HL-60/S4 treated with phorbol 12-myristate 13-acetate at 8.2 ng/mL for 4 days and 3 days (cell line): ENCODE data around the gene CEP290.

ENCODE experiments used
- in situ Hi-C: fragments of 300-500 bp; cut with MboI; formaldehyde crosslinking; loops from 2 replicates; pipeline ENCODE4 v1.15.0; 2022; ENCODE audit warnings: low sequenced_read_pairs

The CEP290 gene

DNA sequence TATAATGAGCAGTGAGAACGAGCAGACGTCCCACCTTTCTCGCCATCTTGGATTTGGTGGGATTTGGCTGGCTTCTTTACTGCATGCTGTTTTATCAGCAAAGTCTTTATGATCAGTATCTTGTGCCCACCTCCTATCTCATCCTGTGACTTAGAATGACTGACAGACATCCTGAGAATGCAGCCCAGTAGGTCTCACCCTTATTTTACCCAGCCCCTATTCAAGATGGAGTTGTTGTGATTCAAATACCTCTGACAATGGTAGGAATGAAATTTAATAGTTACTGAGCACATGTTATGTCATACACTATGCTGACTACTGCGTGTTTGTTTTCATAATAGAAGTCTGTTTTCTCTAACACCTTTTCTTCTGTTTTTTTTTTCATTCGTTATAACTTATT, 2.1 kb upstream of the CEP290 start:
- in situ Hi-C loops: loop anchor here (25.0 kb wide), 2 partner anchors 843 to 1368 kb away; partner anchors contain the start of gene GALNT4

DNA sequence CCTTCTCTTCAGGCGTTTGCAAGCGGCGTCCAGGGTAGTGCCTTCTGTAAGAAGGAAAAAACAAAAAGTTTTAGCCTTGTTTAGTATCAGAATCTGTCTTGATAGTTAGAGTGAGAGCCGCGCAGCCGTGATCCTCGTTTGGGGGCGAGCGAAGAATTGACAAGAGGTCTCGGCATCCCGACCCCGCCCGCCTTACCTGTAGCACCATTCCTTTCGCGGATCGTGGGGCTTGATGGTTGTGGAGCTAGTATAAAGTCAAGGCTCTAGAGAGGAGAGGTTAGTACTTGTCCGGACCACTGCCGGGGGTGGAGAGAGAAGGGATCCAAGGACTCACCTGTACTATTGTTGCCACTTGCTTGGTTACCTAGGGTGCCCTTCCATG, 713 bp upstream of the CEP290 start:
- in situ Hi-C loops: loop anchor here (25.0 kb wide), 2 partner anchors 845 to 1370 kb away; partner anchors contain the start of gene GALNT4

DNA sequence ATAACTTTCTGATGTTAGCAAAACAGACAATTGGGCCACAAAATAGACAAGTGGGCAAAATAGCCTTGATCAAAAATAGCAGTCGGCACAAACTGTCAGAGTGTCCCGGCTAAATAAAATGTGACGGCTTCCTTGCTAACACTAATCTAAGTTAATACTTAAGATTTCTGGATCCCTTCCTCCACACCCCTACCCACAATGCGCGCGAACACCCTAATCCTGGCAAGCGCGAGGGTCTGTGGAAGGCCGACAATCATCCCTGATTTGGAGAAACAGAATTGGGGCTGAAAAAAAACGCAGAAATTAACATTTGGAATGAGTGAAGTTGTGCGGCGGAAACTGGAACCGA, 489 bp downstream of the CEP290 start:
- in situ Hi-C loops: loop anchor here (25.0 kb wide), 2 partner anchors 846 to 1371 kb away; partner anchors contain the start of gene GALNT4

DNA sequence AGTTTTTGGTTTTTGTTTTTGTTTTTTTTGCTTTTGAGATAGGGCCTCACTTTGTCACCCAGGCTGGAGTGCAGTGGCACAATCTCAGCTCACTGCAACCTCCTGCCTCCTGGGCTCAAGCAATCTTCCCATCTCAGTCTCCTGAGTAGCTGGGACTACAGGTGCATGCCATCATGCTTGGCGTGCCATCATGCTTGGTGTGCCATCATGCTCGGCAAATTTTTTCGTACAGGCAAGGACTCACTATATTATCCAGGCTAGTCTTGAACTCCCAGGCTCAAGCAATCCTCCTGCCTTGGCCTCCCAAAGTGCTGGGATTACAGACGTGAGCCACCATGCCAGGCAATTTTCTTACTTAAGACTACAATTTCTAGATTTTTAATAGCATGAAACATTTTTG, 2.2 kb downstream of the CEP290 start:
- in situ Hi-C loops: loop anchor here (25.0 kb wide), 2 partner anchors 848 to 1373 kb away; partner anchors contain the start of gene GALNT4

DNA sequence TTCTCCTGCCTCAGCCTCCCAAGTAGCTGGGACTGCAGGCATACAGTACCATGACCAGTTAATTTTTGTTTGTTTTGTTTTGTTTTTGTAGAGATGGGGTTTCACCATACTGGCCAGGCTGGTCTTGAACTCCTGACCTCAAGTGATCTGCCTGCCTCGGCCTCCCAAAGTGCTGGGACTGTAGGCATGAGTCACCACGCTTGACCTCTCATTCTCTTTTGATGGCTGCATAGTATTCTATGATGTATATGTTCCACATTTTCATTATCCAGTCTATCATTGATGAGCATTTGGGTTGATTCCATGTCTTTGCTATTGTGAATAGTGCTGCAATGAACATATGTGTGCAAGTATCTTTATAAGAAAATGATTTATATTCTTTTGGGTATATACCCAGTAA, 8.7 kb downstream of the CEP290 start:
- in situ Hi-C loops: loop anchor here (25.0 kb wide), 2 partner anchors 854 to 1379 kb away; partner anchors contain the start of gene GALNT4

DNA sequence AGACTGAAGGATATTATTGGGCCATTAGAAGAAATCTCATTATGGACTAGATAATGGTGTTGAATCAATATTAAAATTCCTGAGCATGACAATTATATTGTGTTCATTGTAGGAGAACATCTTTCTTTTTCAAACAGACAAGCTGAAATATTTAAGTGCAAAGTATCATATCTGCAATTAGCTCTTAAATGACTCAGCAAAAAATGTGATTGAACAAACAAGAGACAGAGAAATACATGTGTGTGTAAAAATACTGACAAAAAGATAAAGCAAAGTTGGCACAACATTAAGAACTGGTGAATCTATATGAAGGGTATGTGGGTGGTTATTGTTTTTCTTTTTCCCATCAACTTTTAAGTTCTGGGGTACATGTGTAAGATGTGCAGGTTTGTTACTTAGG, 9.5 kb downstream of the CEP290 start:
- in situ Hi-C loops: loop anchor here (25.0 kb wide), 2 partner anchors 855 to 1380 kb away; partner anchors contain the start of gene GALNT4

DNA sequence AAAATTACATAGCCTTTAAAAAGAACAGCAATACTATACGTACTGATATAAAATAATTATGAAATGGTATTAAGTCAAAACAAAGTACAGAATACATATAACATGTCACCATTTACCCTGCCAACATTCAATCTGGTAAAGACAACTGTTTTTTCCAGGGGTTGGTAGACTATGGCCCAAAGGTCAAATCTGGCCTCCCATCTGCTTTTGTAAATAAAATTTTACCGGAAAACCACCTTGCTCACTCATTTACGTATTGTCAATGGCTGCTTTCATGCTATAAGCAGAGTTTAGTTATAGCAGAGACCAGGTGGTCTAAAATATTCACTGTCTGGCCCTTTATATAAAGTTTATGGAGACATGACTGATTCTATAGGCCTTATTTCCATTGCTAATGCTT, 14.0 kb downstream of the CEP290 start:
- in situ Hi-C loops: loop anchor here (25.0 kb wide), 2 partner anchors 859 to 1384 kb away; partner anchors contain the start of gene GALNT4

DNA sequence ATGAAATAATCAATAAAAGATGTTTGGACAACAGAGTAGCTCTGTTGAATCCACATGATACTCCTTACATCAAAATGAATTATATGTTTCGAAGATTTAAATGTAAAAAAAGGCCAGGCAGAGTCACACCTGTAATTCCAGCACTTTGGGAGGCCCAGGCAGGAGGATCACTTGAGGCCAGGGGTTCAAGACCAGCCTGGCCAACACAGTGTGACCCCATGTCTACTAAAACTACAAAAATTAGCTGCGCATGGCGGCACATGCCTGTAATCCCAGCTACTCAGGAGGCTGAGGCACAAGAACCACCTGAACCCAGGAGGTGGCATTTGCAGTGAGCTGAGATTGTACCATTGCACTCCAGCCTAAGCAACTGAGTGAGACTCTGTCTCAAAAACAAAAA, 14.8 kb downstream of the CEP290 start:
- in situ Hi-C loops: loop anchor here (25.0 kb wide), 2 partner anchors 860 to 1385 kb away; partner anchors contain the start of gene GALNT4

DNA sequence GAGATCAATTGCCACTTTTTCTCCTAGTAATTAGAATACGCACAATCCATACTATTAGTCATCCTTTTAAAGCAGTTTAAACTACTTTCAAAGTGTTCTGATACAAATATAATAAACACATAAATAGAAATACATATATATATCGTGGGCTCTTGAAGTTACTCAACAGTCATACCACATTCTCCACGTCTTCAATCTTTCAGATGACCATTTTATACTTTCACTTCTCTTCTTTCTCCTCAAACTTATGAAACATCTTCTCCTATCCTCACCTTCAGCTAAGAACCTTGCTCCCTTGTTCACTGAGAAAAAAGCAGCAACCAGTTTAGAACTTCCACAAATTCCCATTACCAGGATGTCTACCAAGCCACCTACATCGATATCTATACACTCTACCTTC, 19.2 kb downstream of the CEP290 start:
- in situ Hi-C loops: no loop called here

DNA sequence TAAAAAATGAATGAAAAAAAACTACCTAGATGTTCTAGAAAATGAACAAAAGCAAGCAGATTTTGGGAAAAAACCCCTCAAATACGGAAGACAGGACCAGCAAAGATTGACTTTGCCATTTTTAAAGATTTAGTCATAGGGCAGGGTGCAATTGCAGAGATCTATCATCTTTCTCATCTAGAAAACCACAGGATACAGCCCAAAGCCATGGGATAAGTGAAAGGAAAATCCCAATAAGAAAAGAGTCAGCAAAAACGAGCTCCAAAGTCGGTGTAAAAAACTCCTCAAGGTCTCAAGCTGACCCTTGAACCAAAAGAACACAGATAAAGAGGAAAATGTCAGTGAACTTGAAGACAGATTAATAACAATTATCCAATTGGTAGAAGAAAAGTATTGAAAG, 28.0 kb downstream of the CEP290 start:
- in situ Hi-C loops: no loop called here

DNA sequence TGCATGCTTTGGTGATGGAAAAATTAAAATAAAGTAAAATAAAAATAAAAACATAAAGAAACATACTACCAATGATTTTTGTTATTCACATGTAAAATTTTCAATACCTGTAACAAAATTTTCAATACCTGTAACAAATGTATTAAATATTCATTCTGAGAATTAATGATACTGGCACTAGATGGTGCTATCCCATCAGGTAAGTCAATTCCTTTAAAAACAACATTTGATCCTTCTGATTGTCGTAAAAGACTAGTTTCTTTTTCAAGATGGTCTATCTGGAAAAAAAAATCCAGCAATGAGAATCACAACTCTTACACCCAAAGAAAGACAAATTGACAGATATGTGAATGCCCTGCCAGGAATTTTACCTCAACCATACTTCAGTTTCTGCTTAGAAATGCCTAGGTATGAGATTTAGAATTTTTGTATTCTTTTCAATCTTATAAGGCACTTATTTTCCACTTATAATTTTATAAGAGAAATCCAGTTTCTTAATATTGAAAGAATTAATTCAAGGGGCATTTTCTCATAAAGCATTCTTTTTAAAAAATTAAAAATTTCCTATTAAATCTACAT, 30.7 kb downstream of the CEP290 start:
- in situ Hi-C loops: no loop called here

DNA sequence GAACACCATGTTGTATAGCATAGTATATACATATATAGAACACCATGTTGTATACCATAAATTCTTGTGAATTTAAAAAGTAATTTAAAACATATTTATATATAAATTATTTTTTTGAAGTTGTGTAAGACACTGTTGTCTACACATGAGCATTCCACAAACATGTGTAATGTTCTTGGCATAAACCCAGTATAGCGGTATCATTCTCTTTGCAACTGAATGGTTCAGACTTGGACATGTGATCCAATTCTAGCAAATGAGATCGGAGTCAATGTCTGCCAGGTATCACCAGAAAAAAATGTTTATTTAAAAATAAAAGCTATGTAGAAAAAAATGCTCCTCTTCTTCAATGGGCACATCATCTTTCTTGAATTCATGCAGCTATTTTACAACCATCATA, 33.9 kb downstream of the CEP290 start:
- in situ Hi-C loops: no loop called here

DNA sequence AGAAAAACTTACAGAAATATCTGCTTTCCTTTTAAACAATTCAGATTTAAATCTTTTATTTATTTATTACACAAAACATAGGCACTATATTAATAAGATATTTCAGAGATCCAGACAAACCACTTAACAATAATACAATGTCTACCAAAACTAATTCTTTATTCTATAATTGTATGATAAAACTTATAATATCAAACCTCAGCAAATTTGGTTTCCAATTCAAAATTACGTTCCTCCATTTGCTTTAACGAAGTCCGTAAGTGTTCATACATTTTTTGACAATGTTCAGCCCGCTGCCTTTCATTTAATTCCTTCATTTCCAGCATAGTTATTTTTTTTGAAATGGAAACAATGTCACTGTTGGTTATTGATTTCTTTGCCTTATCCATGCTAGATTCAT, 48.3 kb downstream of the CEP290 start:
- in situ Hi-C loops: no loop called here

DNA sequence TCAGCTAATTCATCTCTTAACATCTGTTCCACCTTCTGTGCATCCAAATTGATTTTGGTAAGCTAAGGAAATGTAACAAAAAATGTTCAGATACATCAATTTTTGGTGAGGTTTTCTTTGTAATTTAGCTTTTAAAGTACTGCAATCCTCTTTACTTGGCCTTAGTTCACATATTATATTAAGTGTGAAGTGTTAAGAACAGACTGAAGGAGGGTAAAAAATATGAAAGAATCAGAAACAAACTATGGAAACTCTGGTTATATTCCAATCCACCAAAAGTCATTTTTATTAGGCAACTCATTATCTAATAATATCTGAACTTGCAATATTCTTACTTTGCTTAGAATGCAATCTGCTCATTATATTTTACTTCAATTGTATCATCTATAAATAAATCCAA, 49.1 kb downstream of the CEP290 start:
- in situ Hi-C loops: no loop called here

DNA sequence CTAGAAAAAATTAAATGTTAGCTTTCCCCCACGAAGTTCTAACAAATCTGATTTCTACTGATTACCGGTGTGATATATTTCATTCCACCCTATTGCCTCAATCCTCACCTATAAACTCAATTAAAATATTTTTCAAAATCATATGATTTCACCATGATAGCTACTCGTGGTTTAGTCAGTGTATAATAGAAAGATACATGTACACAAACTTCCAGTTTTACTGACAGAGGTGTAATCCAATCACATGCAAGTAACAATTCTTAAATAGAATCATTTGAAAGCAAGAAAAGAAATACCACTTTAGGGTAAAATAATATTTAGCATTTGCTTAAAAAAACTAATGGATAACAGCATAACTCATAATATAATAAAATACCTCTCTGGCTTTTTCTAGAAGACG, 57.7 kb downstream of the CEP290 start:
- in situ Hi-C loops: no loop called here

DNA sequence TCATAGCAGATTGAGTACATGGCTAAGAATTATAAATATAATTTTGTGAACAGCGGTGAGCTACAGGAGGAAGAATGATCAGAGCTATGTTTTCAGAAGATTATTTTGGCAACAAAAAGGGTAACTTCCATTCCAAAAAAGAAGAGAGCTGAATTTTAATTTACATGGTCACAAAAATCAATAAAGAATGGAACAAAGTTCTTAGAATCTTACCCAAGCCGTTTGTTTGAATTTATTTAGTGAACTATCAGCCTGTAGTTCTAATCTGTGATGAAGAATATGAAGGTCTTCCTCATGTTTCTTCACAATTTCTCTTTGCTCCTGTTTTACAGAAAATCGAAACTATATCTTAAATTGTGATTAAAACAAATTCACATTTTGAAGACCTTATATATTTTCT, 58.3 kb downstream of the CEP290 start:
- in situ Hi-C loops: no loop called here

DNA sequence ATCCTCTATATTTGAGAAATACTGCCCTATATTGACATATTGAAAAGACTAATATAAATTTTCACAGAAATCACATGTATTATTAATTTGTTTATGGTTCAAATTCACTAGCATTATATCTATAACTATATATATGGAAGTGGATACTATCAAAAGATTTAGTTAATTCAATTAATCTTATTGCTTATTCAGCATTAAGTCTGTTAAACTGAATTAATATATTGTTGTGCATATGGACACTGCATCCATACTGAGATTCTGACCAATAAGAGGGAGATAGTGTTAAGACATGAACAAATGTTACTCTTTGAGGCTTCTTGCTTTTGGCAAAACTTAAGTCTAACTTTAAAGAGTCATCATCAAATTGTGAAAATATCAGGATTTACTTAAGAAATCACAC, 60.6 kb downstream of the CEP290 start:
- in situ Hi-C loops: no loop called here

DNA sequence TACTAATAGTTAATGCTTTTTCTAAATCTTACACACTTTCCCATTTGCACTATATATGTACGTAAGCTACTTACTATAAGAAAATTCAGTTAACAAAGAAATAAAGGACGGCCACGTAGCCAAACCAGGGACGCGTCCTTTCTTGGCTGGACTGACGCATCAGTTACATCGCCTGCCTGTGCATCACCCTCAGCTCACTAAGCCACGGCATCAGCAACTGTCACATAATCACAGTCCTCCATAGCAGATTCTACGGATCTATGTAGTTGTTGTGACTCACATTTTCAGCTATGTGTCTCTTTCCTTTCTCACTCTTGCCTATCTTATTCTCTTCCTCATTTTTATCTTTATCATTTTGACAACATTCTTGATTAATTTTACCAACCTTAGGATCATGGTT, 74.6 kb downstream of the CEP290 start:
- in situ Hi-C loops: no loop called here

DNA sequence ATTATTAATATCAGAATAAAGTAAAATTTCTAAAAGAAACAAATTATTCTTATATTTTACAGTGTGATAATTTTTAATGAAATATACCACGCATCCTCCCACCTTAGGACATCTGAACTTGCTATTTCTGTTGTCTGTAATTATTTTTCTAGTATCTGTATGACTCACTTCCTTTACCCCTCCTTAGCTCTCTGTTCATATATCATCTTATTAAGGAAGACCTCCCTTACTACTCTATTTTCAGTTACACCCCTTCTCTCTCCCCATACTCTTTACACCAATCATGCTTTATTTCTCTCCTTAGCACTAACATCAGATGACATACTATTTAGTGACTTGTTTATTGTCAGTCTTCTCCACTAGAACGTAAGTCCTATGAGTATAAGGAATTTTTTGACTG, 78.5 kb downstream of the CEP290 start:
- in situ Hi-C loops: no loop called here

DNA sequence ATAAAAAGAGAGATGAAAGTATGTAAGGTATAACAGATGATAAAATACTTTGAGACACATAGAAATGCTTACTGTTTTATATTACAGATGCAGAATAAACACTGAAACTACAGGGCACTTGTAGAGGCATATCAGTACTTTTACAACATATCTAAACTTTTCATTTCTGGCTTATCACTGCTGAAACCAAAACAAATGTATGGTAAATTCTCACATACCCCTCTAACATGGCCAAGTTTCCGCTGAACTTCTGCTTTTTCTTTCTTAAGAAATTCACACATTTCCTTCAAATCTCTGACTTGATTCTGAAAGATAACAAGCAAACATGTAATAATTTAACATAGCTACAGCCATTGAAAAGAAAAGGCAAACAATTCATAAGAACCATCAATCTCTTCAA, 79.4 kb downstream of the CEP290 start:
- in situ Hi-C loops: no loop called here

DNA sequence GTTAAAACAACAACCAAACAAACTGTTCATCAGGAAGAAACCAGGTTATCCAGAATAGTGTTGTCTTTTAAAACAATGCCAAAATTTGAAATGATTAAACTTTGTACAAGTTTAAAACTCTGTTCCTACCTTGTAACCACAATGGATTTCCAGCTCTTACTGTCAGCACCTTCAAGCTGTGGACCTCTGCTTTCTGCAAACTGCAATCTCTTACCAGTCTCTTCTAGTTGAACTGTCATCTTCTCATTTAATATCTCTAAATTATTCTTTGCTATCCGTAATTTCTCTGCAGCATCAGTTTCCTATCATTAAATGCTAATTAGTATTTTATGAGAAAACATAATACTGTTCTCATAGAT, 83.2 kb downstream of the CEP290 start:
- in situ Hi-C loops: no loop called here

DNA sequence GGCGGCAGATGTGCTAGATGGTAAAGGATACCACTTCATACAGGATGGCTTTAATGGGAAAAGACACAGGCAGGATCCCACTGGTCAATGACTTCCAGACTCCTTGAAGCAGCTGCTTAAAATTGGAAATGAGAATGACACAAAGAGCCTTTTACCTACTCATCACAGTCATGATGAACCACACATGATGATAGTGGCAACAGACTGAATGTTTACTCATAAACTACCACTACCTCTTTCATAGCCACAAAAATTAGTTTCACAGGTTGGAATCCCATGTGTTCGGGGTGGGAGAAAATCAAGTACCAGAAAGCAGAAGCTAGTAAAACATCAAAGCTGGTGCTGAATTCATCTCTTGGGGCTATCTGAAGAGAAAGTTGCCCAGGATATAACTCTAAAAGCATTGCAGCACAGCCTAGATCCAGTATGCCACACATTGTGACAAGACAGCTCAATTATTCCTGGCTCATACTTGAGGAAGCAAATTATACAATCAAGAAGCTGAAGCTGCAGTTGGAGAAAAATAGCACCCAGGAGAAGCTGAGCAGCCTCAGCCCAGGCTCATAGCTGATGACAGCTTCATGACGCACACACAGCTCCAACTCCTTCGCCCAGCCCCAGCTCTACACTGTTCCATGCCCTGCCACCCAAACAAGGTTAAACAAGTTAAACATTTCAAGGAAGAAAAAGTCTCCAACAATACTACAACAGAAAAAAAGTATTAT, 83.7 kb downstream of the CEP290 start:
- in situ Hi-C loops: no loop called here

DNA sequence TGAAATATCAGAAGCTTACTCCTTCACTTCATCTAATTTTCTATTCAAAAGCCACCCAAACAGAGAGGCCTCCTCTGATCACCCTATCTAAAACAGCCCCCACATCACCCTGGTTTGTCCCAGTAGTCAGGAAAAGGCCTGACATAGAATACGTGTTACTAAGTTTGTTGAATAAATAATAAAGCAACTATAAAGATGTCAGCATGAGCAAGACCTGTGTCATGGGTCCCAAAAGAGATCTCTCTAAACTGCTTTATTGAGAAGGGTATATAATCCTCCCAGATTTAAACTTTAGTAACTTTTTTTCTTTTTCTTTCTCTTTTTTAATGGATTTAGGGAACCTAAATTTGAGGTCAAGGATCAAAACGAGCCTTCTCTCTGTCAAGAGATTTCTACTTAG, 85.3 kb downstream of the CEP290 start:
- in situ Hi-C loops: no loop called here
